Cortex of kidney (tissue), 1 donor: ENCODE results near the gene CDCA8.

ENCODE experiments used
- DNase-seq: peaks from one replicate; lab custom pipeline; 2025; lab: John Stamatoyannopoulos, UW

The CDCA8 gene

DNA sequence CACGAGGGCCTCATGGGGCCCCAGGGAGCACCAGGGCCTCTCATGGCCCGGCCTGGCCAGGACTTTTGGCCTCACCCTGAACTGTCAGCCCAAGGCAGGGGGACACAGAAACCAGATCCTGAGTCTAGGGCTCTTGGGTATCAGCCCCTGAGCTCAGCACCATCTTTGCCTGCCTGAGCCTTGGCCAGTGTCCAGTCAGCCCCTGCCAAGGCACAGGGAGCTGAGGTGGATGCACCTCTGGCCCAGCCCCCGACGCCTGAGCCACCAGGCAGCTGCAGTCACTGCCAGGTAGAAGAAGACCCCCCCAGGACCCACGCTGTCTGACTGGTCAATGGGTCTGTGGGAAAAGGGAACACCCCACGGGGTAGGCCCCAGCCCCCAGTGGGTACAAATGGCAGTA is 25.3 kb downstream of the CDCA8 start:
- DNase-seq, result no peak

DNA sequence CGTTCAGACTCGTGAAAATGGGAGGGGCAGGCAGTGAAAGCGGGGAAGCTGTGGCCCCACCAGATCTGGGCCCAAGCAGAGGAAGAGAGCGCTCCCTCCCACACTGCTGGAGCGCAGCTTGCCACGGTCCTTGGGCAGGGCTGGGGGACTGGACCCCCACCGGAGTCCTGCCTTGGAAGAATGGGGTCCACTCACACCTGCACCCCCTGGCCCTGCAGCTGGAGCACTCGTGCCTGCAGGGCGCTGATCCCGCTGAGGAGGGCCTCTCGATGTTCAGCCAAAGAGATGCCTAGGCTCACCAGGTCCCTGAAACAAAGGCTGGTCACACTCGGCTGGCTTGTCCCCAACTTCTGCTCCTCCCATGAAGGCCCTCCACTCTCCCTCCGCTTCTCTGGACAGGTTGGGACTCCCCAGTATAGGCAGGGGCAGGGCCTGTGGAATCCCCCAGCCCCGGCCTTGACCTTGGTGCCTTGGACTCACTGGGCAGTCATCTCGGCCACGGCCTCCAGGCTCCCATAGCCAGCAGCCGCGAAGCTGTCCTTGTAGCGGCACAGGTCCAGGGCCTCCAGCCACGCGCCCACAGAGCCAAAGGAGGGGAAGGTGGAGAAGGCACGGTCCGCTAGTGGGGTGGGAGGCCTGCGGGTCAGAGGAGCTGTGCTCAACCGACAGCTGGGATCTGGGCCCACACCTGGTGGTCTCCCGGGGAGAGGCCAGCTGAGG is 26.0 kb downstream of the CDCA8 start:
- no peak for DNase-seq

DNA sequence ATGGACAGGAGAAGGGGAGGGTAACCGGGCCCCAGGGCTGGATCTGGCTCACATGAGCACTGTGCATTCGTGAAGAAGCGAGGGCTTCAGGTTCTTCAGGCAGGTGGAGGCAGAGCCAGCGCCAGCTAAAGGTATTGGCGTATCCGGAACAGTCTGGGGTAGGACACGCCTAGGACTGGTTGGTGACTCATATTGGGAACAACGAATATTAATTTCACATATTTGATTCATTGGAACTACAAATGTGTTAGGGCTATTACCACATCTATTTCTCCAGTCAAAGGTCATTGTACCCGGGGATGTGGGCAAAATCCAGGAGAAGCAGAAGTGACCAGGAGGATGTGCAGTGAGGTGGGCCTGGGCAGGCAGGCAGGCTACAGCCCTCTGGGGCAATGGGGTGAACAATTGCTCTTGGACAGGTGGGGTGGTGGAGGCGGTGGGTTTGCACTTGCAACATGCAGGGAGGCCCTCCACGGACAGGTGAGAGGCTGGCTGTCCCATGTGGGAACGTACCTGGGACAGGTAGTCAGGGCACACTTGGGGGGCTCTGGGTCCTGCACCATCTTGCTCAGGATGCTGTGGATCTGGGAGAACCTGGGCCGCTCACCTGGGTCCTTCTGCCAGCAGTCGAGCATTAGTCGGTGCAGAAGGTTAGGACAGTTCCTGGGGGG is 26.7 kb downstream of the CDCA8 start:
- DNase-seq, result no peak

DNA sequence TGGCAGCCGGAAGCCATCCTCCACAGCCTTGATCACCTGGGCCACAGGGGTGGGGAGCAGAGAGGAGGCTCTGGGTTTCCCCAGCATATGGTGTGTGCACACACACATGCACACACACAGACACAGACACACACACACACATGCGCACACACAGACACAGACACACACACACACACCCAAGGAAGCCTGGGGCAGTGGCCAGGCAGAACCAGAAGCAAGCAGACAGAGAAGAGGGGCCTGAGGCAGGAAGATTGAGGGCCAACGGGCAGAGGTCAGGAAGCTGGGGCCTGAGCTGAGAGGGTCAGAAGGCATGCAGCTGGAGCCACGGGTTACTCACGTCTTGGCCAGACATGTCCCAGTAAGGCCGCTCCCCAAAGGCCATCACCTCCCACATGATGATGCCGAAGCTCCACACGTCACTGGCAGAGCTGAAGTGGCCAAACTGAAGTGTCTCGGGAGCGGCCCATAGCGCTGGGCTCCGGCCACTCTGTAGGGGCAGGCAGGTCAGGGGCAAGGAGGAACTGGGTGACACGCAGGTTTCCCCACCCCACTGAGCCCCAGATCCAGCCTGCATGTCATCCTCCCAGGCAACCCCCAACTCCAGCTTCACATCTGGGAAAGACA is 27.4 kb downstream of the CDCA8 start:
- no peak for DNase-seq

DNA sequence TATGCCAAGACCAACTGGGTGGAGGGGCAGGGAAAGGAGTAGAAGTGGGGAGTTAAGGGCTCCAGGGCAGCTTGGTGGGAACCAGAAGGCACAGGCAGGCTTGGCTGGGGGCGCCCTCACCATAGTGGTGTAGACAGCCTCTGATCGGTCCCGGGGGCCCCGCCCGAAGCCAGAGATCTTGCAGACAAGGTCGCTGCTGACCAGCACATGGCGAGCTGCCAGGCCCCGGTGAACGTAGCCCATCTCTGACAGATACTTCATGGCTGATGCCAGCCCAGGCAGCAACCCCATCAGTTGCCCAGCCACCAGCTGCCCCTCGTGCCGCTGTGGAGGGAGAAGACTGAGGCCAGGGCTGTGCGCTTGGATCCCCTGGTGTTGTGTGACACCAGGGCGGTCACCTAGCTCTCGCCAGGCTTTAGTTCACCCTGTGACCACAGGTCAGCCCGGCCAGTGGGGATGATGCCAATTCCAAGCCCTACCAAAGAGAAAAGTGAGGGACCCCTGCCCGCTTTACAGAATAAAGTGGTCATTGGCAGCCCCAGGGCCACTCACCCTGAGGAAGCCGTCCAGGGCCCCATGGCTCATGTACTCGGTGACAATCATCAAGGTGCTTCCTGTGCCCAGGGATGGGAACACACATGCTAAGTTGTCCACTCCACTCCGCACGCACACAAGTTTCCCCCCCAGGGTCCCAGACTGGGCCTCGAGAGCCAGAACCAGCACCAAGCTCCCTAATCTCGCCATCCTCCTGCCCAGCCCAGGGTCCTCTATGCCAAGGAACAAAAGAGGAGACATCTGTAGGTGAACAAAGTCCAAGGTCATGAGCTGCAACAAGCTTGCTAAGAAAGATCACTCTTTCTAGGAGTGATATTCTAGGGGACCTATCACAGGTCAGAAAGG is 28.2 kb downstream of the CDCA8 start:
- no peak for DNase-seq

DNA sequence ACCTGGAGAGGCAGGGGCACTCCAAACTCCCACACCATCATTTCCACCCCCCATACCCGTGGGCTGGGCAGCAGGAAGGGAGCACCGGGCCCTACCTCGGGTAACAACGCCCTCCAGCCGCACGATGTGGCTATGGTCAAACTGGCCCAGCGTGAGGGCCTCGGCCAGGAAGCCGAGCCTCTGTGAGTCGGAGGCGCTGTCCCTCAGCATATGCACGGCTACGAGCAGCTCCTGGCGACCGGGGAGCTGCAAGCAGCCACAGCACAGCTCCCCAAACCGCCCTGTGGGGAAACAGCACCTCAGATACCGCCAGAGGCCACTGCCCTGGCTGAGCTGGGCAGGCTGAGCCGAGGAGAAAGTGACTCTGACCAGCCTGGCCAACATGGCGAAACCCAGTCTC is 29.2 kb downstream of the CDCA8 start:
- DNase-seq, result no peak

DNA sequence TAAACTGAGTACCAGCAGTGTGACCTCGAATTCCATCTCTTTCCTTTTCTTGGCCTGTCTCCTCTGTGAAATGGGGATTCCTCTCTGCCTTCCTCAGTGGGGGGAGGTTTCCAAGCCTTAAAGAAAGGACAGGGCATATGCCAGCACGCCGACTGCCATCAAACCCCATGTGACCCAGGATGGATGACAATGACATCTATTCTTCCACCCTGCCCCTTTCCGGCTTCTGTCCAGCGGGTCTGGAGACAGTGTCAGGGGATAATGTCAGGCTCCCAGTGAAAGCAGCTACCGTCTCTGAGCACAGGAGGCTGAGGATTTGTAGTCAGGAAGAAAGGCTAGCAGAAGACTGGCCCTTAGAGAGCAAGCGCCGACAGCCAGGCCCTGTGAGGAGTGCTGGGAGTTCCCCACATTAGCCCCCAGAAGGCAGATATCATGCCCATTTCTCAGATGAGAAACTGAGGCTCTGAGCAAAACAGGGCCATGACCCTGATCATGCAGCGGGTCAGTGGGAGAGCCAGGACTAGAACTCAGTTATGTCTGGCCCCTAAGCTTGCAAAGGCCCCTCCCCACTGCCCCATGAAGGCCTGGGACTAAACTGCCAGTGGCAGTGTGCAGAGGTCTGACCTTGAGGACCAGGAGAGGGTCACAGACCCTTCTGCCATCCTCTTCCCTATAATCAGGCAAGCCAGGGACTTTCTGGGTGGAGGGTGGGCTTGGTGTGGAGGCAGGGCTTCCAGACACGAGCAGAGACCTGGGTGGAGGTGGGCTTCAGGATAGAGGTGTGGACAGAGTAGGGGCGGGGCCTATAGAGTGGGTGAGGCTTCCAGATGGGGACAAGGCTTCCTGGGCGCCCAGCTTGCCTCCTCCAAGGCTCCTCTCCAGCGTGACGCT is 30.1 kb downstream of the CDCA8 start:
- no peak for DNase-seq

DNA sequence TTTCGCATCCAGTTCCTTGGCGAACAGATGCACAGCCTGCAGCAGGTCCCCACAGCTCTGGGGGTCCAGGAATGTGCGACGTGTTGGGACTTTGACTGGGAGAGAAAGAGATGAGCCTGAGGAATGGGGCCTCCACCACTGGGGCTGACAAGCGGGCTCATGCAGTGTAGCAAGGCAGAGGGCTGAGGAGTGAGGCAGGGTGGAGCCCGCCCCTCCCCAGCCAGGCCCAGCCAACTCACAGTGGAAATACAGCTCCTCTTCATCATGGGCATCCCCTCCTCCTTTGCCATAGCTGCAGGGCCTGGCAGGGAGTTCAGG is 30.7 kb downstream of the CDCA8 start:
- DNase-seq, result no peak

DNA sequence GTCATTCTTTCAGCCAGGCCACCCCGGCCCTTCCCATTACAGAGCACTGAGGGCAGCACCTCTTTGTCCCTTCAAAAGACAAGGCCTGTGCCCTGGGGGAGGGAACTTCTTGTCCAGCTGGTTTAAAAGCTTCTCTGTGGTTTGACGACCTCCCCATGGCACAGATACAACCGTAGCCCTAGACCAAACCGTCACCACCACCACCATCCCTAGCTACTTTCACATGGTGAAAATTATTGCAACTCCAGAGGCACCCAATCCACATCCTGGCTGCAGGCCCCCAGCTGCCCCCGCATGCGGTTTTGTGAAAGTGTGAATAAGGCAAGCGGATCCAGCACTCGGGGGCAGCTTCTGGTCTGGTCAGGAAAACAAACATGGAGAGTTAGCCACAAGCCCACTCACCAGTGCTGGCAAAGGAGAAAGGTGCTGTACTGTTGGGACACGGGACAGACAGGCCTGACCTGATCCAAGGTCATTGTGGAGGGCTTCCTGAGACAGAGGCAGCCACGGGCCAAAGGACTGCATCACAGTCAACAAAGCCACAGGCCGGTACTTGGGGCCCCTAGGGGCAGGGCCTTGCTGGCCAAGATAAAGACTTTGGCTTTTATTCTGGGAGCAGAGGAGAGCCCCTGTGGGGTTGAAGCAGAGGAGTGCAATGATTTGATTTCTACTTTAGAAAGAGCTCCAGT is 31.2 kb downstream of the CDCA8 start:
- no peak for DNase-seq

DNA sequence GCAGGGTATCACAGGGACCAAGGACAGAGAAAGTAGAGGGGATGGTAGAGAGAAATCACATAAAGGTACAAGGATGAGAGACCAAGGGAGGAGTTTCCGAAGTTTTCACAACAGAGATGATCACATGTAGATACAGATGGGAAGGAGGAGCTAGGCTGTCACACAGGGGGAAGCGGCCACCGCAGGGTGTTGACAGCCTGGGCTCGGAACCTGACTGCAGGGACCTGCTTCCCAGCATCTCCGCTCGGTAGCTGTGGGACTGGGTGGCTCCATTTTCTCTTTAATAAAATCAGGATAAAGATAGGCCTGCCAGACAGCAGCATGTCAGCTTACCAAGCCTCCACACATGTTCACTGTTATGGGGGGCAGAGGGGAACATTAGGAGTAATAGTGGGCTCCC is 32.3 kb downstream of the CDCA8 start:
- DNase-seq, result no peak

DNA sequence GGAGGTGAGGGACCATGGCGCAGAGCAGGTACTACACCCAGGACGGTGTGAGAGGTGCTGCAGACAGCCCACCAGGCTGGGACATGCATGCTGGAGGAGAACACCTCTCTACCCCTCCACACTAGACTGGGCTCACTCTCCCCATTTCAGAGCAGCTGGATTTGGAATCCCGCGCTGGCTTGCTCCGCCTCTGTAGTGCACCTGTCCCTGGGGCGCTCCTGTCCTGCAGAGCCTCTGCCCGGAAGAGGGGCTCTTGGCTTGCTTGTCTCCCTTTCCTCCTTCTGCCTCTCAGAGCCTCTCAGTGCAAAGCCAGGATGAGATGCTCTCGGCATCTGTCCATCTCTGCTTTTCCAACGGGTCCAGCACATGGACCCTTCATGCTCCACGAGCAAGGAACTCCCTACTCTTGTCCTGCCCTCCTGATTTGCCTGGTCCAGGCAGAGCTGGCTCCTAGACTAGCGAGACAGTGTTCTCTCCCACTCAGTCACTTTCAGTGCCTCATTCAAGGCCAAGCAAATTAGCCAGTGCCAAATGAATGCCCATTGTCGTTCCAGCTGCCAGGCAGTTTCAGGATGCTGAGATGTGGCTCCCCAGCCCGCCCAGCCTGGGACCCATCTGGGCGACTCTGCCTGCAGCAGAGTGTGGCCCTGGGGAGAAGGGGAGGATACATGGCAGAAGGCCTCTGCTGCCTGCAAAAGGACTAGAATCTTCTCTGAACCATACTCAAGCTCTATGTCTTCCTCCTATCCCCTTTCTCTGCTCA is 33.7 kb downstream of the CDCA8 start:
- DNase-seq, result no peak

DNA sequence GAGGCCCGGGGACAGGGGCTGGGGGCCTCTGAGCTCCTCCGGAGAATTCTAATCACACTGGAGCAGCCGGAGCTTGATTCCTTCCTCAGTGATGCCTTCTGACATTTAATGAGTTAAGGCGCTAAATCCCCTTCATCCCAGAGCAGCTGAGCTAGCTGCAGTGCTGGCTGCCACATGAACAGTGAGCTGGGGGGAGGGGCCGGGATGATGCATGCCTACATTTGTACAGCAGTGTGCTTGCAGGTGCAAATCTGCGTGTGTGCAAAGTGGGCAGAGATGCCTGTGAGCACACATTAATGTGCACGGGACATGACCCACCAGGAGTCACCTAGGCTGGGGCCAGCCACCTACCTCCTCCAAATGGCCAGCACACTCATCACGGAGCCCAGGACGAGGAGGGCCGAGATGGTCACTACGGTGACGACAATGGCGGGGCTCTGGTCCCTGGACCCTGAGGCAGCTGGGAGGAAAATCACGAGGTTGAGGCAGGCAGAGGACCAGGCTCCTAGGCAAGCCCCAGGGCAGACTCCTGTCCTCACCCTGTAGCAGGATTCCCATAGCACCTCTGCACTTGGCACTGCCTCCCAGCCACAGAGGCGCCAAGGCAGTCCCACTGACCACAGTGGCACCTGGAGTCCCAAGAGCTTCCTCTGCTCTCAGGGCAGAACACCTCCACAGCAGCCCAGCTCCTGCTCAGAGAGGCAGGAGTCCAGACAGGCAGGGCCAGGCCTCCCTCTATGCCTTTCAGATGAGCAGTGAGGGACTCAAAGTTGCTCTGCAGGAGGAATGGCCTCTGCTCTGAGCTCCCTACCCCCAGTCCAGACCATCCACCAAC is 34.7 kb downstream of the CDCA8 start:
- no peak for DNase-seq

DNA sequence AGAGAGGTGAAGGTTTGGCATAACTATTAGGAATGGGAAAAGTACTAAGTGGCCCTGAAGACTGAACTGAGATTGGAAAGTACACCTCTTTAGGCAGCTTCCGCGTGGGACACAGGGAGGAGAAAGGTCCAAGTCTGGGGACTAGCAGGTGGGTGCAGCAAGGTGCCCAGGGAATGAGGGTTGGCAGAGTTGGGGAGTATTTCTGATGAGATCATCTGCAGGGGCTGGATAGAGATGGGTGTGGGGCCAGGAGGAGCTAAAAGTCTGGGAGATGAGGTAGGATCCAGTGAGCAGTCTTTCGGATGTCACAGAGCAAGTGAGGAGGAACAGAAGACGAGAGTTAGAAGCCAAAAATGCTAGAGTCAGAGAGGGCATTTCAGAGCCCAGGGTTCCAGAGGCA is 36.1 kb downstream of the CDCA8 start:
- no peak for DNase-seq

DNA sequence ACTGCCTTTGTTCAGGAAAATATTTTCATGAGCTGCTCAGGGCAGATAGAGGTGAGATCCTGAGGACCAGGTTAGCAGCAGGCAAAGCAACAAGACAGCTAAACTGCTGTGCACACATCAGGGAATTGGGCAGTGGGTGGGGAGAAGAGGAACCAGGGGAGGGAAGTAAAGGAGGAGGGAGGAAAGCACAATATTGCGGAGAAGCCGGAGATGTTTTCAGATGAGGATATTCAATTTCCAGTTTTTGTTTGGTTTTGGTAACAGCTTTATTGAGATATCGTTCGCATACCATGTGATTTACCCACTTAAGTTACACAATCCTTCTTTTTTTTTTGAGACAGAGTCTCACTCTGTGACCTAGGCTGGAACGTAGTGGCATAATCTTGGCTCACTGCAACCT is 38.1 kb downstream of the CDCA8 start:
- DNase-seq, result no peak

DNA sequence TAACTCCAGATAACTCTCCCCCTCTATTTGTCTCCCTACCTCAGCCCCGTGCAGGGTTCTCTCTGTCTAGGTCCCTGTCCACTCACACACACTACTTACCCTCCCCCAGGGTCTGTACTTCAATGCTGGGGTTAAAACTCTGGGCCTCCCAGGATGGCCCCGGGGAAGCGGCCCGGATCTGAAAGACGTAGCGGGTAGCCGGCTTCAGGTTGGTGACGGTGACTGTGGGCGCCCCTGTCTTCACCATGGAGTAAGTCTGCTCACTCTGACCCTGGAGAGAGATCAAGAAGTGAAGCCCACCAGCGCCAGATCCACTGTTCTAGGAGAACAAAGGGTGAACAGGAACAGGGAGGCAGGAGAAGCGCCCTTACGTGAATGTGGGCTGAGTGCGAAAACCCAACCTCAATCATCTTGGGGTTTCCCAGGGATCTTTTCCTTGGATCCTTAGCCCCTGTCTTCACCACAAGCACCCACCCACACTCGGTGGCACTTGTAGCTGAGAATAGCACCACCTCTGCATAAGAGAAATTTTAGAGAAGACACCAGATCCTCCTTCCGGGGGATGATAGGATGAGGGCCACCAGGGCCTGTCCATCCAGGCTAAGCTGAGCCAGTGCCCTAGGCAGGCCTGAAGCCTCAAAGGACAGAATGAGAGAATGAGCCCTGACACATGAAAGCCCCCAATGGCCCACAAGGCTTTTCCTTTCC is 39.1 kb downstream of the CDCA8 start:
- DNase-seq, result no peak

DNA sequence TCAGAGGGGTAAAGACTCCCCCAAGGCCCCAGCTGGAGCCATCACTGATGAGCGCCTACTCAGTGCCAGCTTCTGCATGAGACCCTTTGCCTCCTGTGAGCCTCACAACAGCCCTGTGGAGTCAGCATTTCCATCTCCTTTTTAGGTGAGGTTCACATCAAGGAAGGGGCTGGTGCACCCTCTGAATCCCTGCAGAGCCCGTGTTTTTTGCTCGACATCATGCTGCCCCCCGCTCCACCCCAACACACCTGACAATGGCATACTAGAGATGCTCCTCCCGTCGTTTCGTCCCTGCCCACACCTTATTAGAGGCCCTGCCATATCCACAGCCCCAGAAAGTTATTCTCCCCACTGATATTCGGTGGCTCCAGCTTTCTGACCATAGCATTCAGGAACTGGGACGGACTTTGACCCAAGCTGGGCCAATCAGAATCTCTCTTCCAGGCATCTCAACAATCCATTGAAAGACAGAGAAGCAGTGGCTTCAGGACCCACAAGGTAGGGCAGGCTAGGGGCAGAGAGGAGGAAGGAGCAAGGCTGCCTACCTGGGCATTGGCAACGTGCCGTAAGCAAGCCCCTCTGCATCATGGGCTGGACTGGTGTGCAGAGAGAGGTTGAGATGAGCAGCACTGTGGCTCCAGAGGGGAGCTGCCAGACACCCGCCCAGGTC is 39.9 kb downstream of the CDCA8 start:
- no peak for DNase-seq

DNA sequence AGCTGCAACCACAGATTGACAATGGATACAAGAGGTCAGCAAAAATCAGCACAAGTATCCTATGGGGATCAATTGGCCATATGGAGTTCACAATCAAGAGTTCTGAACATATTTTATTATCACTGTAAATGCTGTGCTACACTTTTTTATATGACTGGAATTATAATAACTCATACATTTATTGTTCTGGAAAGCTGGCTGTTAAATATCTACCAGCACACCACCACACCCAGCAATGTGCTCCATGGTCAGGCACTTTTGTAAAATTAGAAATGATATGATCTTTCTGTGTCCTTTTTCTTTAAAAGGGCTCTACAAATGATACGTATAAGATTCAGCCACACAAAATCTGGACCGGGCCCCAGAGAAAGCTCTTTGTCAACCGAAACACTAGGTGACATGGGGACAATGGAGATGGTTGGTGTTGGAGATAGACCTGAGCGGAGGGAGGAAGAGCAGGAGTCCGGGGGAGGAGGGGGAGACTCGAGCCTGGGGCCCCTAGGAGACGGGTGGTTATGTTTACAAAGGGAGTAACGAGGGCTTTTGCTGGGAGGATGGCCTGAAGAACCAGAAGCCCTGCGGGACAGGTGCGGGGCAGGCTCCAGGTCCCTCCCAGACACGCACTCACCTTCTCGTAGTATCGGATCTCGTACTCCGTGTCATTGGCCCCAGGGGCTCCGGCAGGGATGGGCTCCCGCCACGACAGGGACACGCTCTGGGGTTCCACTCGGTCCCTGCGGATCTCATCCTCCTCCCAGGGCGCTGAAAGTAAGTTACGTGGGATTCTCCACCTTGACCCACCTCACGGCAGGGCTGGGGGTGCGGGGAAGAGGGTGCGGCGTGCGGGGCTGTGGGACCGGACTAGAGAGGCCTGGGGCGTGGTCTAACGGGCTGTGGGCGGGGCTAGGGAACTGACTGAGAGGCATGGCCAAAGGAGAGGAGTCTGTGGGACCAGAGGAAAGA is 42.6 kb downstream of the CDCA8 start:
- no peak for DNase-seq
